IPS-11a (cell line): ENCODE measurements around the gene ACTL7B.
"Not testable (repeated sequence)": the region's sequence is repeated elsewhere in the genome, so short reads cannot be mapped to it uniquely, and the experiment has no call there.

Source experiments
- H3K4me3 ChIP-seq: one replicate; pipeline ENCODE4 v1.5.1; 2013; ENCODE audit warnings: low read depth, low read length, control low read depth

Gene ACTL7B

GRCh38 chr9:108874058-108874788, 18.4 kb upstream of the ACTL7B start:
- H3K4me3 ChIP-seq, result no peak overlapping the region

GRCh38 chr9:108869092-108869725, 13.4 kb upstream of the ACTL7B start:
- H3K4me3 ChIP-seq, result no peak overlapping the region

- H3K4me3 ChIP-seq, result no peak overlapping the region
These were observed 12.0 kb upstream of the ACTL7B start for GRCh38 chr9:108867829-108868228.

GRCh38 chr9:108867116-108867515, 11.3 kb upstream of the ACTL7B start:
- no peak overlapping the region for H3K4me3 ChIP-seq

GRCh38 chr9:108866001-108866420, 10.2 kb upstream of the ACTL7B start:
- H3K4me3 ChIP-seq, result no peak overlapping the region

- no peak overlapping the region for H3K4me3 ChIP-seq
These were observed 9.3 kb upstream of the ACTL7B start for GRCh38 chr9:108865037-108865436.

- H3K4me3 ChIP-seq, result no peak overlapping the region
These were observed 8.7 kb upstream of the ACTL7B start for GRCh38 chr9:108864446-108864845.

GRCh38 chr9:108863891-108864290, 8.1 kb upstream of the ACTL7B start:
- no peak overlapping the region for H3K4me3 ChIP-seq

GRCh38 chr9:108861997-108862396, 6.2 kb upstream of the ACTL7B start, which contains the start of gene ACTL7A:
Gene ACTL7A (plus strand): TSS chr9:108862266. CDS start chr9:108862323, 57 bp downstream.
- no peak within 1 kb of the TSS for H3K4me3 ChIP-seq

- no peak overlapping the region for H3K4me3 ChIP-seq
These were observed 5.7 kb upstream of the ACTL7B start for GRCh38 chr9:108861464-108861863.

- H3K4me3 ChIP-seq, result no peak overlapping the region
These were observed 5.0 kb upstream of the ACTL7B start for GRCh38 chr9:108860764-108861163.

GRCh38 chr9:108860354-108860753, 4.6 kb upstream of the ACTL7B start:
- H3K4me3 ChIP-seq, result no peak overlapping the region

GRCh38 chr9:108859459-108860114, 3.8 kb upstream of the ACTL7B start:
- no peak overlapping the region for H3K4me3 ChIP-seq

GRCh38 chr9:108857572-108857971, 1.8 kb upstream of the ACTL7B start:
- no peak overlapping the region for H3K4me3 ChIP-seq

- no peak overlapping the region for H3K4me3 ChIP-seq
These were observed 278 bp downstream of the ACTL7B start for GRCh38 chr9:108855529-108855886.

- no peak overlapping the region for H3K4me3 ChIP-seq
These were observed 901 bp downstream of the ACTL7B start for GRCh38 chr9:108854641-108855528.

GRCh38 chr9:108854094-108854493, 1.7 kb downstream of the ACTL7B start:
- H3K4me3 ChIP-seq, result no peak overlapping the region

- H3K4me3 ChIP-seq, result no peak overlapping the region
These were observed 3.7 kb downstream of the ACTL7B start for GRCh38 chr9:108852079-108852478.

GRCh38 chr9:108851138-108851537, 4.6 kb downstream of the ACTL7B start:
- H3K4me3 ChIP-seq, result no peak overlapping the region

- H3K4me3 ChIP-seq, result no peak overlapping the region
These were observed 5.4 kb downstream of the ACTL7B start for GRCh38 chr9:108850293-108850897.

GRCh38 chr9:108848296-108848695, 7.5 kb downstream of the ACTL7B start:
- H3K4me3 ChIP-seq, result not testable (repeated sequence)
